ENCODE data around the gene TMSB10. TPM values are rescaled to one million over a fixed set of nuclear protein-coding genes. Genes with fewer than 3 reads are reported as not detected.
"Not testable (repeated sequence)": the region's sequence is repeated elsewhere in the genome, so short reads cannot be mapped to it uniquely, and the experiment has no call there.

TMSB10 gene
- total RNA-seq, 1 donor from 2014 or later: 925 TPM

DNA sequence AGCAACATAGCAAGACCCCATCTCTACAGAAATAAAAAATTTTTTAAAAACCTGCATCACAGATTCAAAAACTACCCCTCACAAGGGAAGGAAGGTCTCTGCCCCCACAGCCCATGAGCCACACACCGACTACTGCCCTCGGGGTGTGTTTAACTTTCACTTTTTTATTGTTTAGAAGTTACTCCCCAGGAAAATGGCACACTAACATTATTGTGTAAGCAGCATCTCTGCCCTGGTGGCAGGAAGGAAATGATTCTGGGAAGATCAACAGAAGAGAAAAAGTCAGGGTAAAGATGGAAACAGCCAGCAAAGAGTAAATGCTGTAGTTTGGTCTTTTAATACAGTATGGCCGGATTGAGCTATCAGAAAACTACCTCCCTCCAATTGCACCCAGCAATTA lies 46.5 kb upstream of the TMSB10 start:
- TF ChIP-seq, protein P1, sequence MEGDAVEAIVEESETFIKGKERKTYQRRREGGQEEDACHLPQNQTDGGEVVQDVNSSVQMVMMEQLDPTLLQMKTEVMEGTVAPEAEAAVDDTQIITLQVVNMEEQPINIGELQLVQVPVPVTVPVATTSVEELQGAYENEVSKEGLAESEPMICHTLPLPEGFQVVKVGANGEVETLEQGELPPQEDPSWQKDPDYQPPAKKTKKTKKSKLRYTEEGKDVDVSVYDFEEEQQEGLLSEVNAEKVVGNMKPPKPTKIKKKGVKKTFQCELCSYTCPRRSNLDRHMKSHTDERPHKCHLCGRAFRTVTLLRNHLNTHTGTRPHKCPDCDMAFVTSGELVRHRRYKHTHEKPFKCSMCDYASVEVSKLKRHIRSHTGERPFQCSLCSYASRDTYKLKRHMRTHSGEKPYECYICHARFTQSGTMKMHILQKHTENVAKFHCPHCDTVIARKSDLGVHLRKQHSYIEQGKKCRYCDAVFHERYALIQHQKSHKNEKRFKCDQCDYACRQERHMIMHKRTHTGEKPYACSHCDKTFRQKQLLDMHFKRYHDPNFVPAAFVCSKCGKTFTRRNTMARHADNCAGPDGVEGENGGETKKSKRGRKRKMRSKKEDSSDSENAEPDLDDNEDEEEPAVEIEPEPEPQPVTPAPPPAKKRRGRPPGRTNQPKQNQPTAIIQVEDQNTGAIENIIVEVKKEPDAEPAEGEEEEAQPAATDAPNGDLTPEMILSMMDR (IDR thresholded peaks at IDR 0.05): no peak
- Mint-ChIP-seq H3K4me3 (no peak overlapping the region), H3K36me3 (ENCODE audit: low read depth) (no peaks in the 10 kb centered on the region), H3K27me3 (no peaks in the 10 kb centered on the region), H3K9me3 (no peaks in the 10 kb centered on the region), H3K27ac (no peak overlapping the region), H3K4me1 (peaks cover 23% of the 10 kb centered on the region)
- DNase-seq (no peak), ATAC-seq (ENCODE audit: low read depth) (no peak)
- intact Hi-C loops (cut with micrococcal nuclease): no loop called here
- ChIA-PET POLR2A (no interaction called here), CTCF (interaction anchor here (1.0 to 2.5 kb wide), 6 partner anchors 21 to 365 kb away, joined by 3 to 12 read pairs (median 5); no protein-coding TSS in a partner anchor)

DNA sequence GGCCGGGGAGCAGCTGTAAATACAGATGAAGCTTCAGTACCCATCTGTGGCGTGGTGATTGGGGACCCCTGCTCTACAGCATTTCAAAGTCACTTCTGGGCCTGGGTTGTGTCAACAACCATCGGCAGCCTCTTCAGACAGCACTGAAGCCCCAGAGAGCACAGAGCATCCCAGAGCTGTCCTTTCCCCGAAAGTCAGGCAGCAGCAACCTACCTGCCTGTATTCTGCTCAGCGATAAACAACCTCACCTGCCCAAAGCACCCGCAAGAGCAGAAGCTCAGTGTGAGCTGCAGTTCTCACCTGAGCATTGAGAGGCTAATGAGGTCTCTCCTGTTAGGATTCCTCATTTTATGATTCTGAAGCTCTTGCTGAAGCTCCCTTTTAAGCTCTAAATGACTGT lies 43.9 kb upstream of the TMSB10 start:
- POLR2A ChIA-PET: interaction anchor here (1.0 kb wide), 1 partner anchor 26 kb away, joined by 4 read pairs; no protein-coding TSS in a partner anchor

DNA sequence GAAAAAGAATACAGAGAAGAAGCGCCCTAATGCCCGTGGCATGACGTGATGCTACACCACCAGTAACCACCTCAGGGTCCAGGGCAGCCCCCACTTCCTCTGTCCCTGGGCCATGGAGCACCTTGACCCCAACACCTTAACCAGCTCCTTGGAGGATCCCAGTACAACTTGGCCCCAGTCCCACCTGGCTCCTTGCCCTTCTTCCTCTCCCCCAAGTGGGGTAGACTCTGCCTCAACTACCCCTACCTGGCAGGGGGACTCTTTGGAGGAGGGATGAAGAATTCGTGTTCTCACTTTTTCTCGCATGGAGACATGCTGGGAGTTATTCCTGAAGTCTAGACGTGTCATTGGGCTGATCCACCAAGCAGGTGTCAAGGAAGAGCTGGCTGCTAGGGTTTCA lies 43.5 kb upstream of the TMSB10 start:
- DNase-seq (no peak), ATAC-seq (ENCODE audit: low read depth) (no peak)
- TF ChIP-seq, protein P1 (IDR thresholded peaks at IDR 0.05): no peak
- Mint-ChIP-seq H3K9me3 (no peaks in the 10 kb centered on the region), H3K4me1 (peaks cover 18% of the 10 kb centered on the region), H3K27ac (no peak overlapping the region), H3K27me3 (no peaks in the 10 kb centered on the region), H3K4me3 (no peak overlapping the region), H3K36me3 (ENCODE audit: low read depth) (no peaks in the 10 kb centered on the region)
- intact Hi-C loops (cut with micrococcal nuclease): no loop called here
- ChIA-PET CTCF (interaction anchor here (2.1 kb wide), 1 partner anchor 63 kb away, joined by 5 read pairs; no protein-coding TSS in a partner anchor), POLR2A (no interaction called here)

More for the DNA sequence above, 43.9 kb upstream of the TMSB10 start:
- no peaks in the 10 kb centered on the region for H3K9me3 Mint-ChIP-seq
- CTCF ChIA-PET: interaction anchor here (2.1 kb wide), 1 partner anchor 64 kb away, joined by 5 read pairs; no protein-coding TSS in a partner anchor
- DNase-seq: no peak
- no peak overlapping the region for H3K27ac Mint-ChIP-seq
- H3K4me1 Mint-ChIP-seq: peaks cover 22% of the 10 kb centered on the region
- intact Hi-C loops (cut with micrococcal nuclease): no loop called here
- no peak for ATAC-seq (ENCODE audit: low read depth)
- TF ChIP-seq, protein P1 (IDR thresholded peaks at IDR 0.05): no peak
- H3K27me3 Mint-ChIP-seq: no peaks in the 10 kb centered on the region
- H3K4me3 Mint-ChIP-seq: no peak overlapping the region
- no peaks in the 10 kb centered on the region for H3K36me3 Mint-ChIP-seq (ENCODE audit: low read depth)

DNA sequence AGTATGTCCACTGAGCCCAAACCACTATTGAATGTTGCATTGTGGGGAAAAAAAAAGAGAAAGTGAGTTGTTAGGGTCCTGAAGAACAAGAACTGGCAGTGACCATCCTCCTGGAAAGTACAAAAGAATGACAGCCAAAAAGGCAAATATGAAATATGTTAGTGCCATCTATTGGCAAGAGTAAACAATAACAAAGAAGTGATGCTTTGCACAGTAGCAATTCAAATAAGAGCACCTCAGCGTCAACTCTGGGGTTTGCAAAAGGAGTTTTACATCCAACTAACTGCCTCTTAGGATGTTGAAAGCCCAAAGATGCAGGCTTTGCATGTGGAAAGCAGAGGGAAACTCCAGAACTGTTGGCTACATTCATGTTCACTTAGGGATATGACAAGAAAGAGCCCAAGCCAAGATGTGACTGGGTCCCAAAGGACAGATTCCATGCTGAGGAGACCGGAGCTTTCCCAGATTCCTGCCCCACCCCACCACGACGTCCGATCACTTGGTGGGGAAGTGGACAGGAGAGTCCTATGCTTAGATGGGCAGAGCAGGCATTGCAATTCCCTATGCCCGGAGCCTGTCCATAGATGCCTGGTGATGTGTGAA lies 40.2 kb upstream of the TMSB10 start:
- intact Hi-C loops (cut with micrococcal nuclease): loop anchor here (1.0 kb wide), 2 partner anchors 124 to 370 kb away; no protein-coding TSS in a partner anchor
- Mint-ChIP-seq H3K36me3 (ENCODE audit: low read depth) (peaks cover 3% of the 10 kb centered on the region), H3K4me3 (no peak overlapping the region), H3K4me1 (peaks cover 2% of the 10 kb centered on the region), H3K27ac (no peak overlapping the region), H3K27me3 (peaks cover 4% of the 10 kb centered on the region), H3K9me3 (no peaks in the 10 kb centered on the region)
- ChIA-PET POLR2A (no interaction called here), CTCF (interaction anchor here (0.9 to 2.3 kb wide), 4 partner anchors 61 to 372 kb away, joined by 3 to 12 read pairs (median 6); no protein-coding TSS in a partner anchor)
- ATAC-seq (ENCODE audit: low read depth): no peak
- no peak for DNase-seq
- TF ChIP-seq, protein P1 (IDR thresholded peaks at IDR 0.05): no peak

DNA sequence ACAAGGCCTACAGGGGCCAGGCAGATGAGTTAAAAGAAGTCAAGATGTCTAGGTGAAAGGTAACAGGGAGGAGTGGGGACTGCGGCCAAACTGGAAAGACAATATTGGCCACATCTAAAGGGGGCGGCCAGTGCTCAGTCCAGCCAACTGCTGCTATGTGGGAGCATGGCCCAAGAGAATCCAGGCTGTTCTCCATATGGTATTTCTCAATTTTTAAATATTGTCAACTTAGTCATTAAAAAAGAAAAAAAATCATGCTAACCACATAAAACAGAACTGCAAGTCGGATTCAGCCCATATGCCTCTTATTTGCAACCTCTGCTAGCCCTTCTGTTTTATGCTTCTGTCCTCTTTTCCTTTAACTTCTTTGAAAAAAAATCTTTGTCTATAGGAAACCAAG lies 39.3 kb upstream of the TMSB10 start:
- peaks cover 6% of the 10 kb centered on the region for H3K4me1 Mint-ChIP-seq
- POLR2A ChIA-PET: no interaction called here
- TF ChIP-seq, protein P1 (IDR thresholded peaks at IDR 0.05): no peak
- H3K27ac Mint-ChIP-seq: no peak overlapping the region
- ATAC-seq (ENCODE audit: low read depth) (no peak), DNase-seq (no peak)
- intact Hi-C loops (cut with micrococcal nuclease): no loop called here
- peaks cover 3% of the 10 kb centered on the region for H3K36me3 Mint-ChIP-seq (ENCODE audit: low read depth)
- H3K4me3 Mint-ChIP-seq: no peak overlapping the region
- peaks cover 4% of the 10 kb centered on the region for H3K27me3 Mint-ChIP-seq
- no peaks in the 10 kb centered on the region for H3K9me3 Mint-ChIP-seq
- CTCF ChIA-PET: interaction anchor here (0.9 to 2.3 kb wide), 3 partner anchors 60 to 373 kb away, joined by 3 to 12 read pairs (median 10); no protein-coding TSS in a partner anchor

DNA sequence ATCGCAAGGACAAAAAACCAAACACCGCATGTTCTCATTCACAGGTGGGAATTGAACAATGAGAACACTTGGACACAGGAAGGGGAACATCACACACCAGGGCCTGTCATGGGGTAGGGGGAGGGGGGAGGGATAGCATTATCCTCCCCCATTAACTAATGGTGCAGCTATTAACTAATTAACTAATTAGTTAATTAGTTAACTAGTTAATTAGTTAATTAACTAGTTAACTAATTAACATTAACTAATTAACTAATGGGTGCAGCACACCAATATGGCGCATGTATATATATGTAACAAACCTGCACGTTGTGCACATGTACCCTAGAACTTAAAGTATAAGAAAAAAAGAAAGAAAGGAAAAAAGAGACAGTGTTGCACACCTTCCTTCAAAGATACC lies 37.1 kb upstream of the TMSB10 start:
- H3K9me3 Mint-ChIP-seq, H3K4me1 Mint-ChIP-seq: not testable (repeated sequence)

More for the DNA sequence above, 37.1 kb upstream of the TMSB10 start:
- DNase-seq; ATAC-seq (ENCODE audit: low read depth); H3K36me3 Mint-ChIP-seq (ENCODE audit: low read depth); H3K4me3 Mint-ChIP-seq; intact Hi-C loops (cut with micrococcal nuclease); H3K27me3 Mint-ChIP-seq; H3K27ac Mint-ChIP-seq; POLR2A ChIA-PET: not testable (repeated sequence)
- CTCF ChIA-PET: interaction anchor here (0.6 to 1.7 kb wide), 3 partner anchors 58 to 342 kb away, joined by 3 to 8 read pairs (median 3); no protein-coding TSS in a partner anchor
